ENCODE data around the gene TLN1.

DNA sequence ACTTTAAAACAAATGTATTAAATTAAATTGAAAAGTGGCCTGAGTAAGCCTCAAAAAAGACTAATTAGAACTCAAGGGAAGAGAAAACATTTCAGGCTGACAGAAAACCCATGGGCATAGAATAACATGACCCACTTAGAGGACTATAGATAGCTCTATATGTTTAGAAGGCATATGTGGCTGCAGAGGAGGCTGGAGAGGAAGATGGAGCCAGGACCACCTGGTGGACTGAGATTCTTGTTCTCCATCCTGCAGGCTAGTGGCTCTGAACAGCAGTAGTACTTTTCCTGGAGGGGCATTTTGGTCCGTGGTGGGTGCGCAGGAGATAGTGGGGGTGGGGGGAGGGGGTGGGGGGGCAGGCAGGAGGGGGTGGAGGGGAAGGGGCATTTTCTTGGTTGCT lies 49.1 kb upstream of the TLN1 start:
- TF ChIP-seq, protein P1, sequence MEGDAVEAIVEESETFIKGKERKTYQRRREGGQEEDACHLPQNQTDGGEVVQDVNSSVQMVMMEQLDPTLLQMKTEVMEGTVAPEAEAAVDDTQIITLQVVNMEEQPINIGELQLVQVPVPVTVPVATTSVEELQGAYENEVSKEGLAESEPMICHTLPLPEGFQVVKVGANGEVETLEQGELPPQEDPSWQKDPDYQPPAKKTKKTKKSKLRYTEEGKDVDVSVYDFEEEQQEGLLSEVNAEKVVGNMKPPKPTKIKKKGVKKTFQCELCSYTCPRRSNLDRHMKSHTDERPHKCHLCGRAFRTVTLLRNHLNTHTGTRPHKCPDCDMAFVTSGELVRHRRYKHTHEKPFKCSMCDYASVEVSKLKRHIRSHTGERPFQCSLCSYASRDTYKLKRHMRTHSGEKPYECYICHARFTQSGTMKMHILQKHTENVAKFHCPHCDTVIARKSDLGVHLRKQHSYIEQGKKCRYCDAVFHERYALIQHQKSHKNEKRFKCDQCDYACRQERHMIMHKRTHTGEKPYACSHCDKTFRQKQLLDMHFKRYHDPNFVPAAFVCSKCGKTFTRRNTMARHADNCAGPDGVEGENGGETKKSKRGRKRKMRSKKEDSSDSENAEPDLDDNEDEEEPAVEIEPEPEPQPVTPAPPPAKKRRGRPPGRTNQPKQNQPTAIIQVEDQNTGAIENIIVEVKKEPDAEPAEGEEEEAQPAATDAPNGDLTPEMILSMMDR (IDR thresholded peaks at IDR 0.05), result no peak
- no peak for TF ChIP-seq POLR2A (IDR thresholded peaks at IDR 0.05)

Measured in heart left ventricle (tissue), 13 donors.